NCI-H748 (cell line): ENCODE measurements around the gene CA12.
"Not testable (repeated sequence)": the region's sequence is repeated elsewhere in the genome, so short reads cannot be mapped to it uniquely, and the experiment has no call there.

Experiments
- DNase-seq: peaks from one replicate; lab custom pipeline; 2025; ENCODE audit not compliant: unreplicated experiment; lab: John Stamatoyannopoulos, UW

The CA12 gene

GRCh38 chr15:63339006-63339766 lies 42.5 kb downstream of the CA12 start:
- no peak for DNase-seq

- no peak for DNase-seq
These were observed 43.5 kb downstream of the CA12 start for GRCh38 chr15:63338170-63338569.

- DNase-seq, result no peak
These were observed 44.6 kb downstream of the CA12 start for GRCh38 chr15:63337046-63337445.

- no peak for DNase-seq
These were observed 46.0 kb downstream of the CA12 start for GRCh38 chr15:63335543-63336240.

- no peak for DNase-seq
These were observed 46.8 kb downstream of the CA12 start for GRCh38 chr15:63334821-63335220.

GRCh38 chr15:63332367-63333124 lies 49.1 kb downstream of the CA12 start:
- DNase-seq, result no peak

GRCh38 chr15:63331456-63331855 lies 50.2 kb downstream of the CA12 start:
- DNase-seq, result no peak

- no peak for DNase-seq
These were observed 50.7 kb downstream of the CA12 start for GRCh38 chr15:63330926-63331325.

GRCh38 chr15:63329567-63330350 lies 51.9 kb downstream of the CA12 start:
- DNase-seq, result no peak

- DNase-seq, result no peak
These were observed 53.8 kb downstream of the CA12 start for GRCh38 chr15:63327648-63328421.

GRCh38 chr15:63324770-63325169 lies 56.9 kb downstream of the CA12 start:
- DNase-seq, result no peak

GRCh38 chr15:63323798-63324563 lies 57.7 kb downstream of the CA12 start:
- DNase-seq, result no peak

GRCh38 chr15:63322541-63322940 lies 59.1 kb downstream of the CA12 start:
- DNase-seq, result peak; percentile 2

GRCh38 chr15:63321462-63321861 lies 60.2 kb downstream of the CA12 start:
- no peak for DNase-seq

- DNase-seq, result not testable (repeated sequence)
These were observed 60.7 kb downstream of the CA12 start for GRCh38 chr15:63320981-63321380.

GRCh38 chr15:63320446-63320845 lies 61.2 kb downstream of the CA12 start:
- DNase-seq, result not testable (repeated sequence)

GRCh38 chr15:63319065-63319464 lies 62.6 kb downstream of the CA12 start:
- no peak for DNase-seq

GRCh38 chr15:63318344-63318743 lies 63.3 kb downstream of the CA12 start:
- no peak for DNase-seq

- no peak for DNase-seq
These were observed 67.2 kb downstream of the CA12 start for GRCh38 chr15:63314409-63314808.

- DNase-seq, result no peak
These were observed 67.8 kb downstream of the CA12 start for GRCh38 chr15:63313825-63314224.
